Adrenal gland (tissue), 12 donors: ENCODE data around the gene RTCB. TPM values are rescaled to one million over a fixed set of nuclear protein-coding genes. Genes with fewer than 3 reads are reported as not detected.

ENCODE experiments used
- DNase-seq, 7 donors: peaks; one replicate each; pipeline ENCODE4 v3.0.0-alpha.2; 2019 to 2020
- H3K27ac ChIP-seq, 5 donors: fragments of 200-600 bp; sonication (generic) in 4 of 5; 1 replicate in 3 of 5; 2 replicates in 2 of 5; pipeline versions ENCODE4 v1.5.1 to v1.8.0; 2016 to 2020; ENCODE audit warnings: mild to moderate bottlenecking in 1 of 5
- H3K27me3 ChIP-seq: fragments of 200-600 bp; 2 replicates; pipeline ENCODE4 v1.8.0; 2021
- H3K36me3 ChIP-seq, 2 donors: fragments of 200-600 bp; replicated peaks in 1 of 2; 1 replicate in 1 of 2; 2 replicates in 1 of 2; pipeline versions ENCODE4 v1.5.1 to v1.8.0; 2018 to 2022
- H3K4me1 ChIP-seq, 2 donors: fragments of 200-600 bp; replicated peaks in 1 of 2; 1 replicate in 1 of 2; 2 replicates in 1 of 2; pipeline versions ENCODE4 v1.5.1 to v1.8.0; 2018 to 2021
- H3K4me3 ChIP-seq, 4 donors: fragments of 200-600 bp; sonication (generic) in 3 of 4; one replicate each; pipeline ENCODE4 v1.5.1; 2016 to 2018
- H3K9me3 ChIP-seq, 3 donors: fragments of 200-600 bp; sonication (generic) in 1 of 3; replicated peaks in 1 of 3; 1 replicate in 2 of 3; 2 replicates in 1 of 3; pipeline versions ENCODE4 v1.5.1 to v1.8.0; 2016 to 2021
- CTCF ChIP-seq, 6 experiments: fragments of 450-650 bp in 4 of 6; fragments of 200-600 bp in 2 of 6; sonication (generic) in 1 of 6; IDR thresholded peaks; 1 replicate in 5 of 6; 2 replicates in 1 of 6; pipeline versions ENCODE4 v1.5.1 to v1.8.0; 2016 to 2021; ENCODE audit warnings: antibody characterized with exemption in 6 of 6, mild to moderate bottlenecking in 2 of 6, moderate library complexity in 1 of 6
- POLR2A ChIP-seq, 2 donors: fragments of 450-650 bp; IDR thresholded peaks; one replicate each; pipeline ENCODE4 v1.6.1; 2017; ENCODE audit warnings: antibody characterized with exemption in 2 of 2, mild to moderate bottlenecking in 2 of 2, moderate library complexity in 1 of 2
- WGBS, 4 donors: extraction: QIAGEN DNeasy Blood & Tissue Kit in 2 of 4; methylation state at CpG; one replicate each; pipeline versions ENCODE4 v1.1.5 to v1.1.7; 2013 to 2017; 5-methylcytosine and 5-hydroxymethylcytosine counted together
- intact Hi-C, 2 donors: fragments of 100-400 bp; cut with DNase I; formaldehyde crosslinking; loops; one replicate each; pipeline versions ENCODE4 v1.14.1 to v1.15.0; 2022 to 2023
- polyA plus RNA-seq, 3 donors: library from polyadenylated mRNA; stranded (reverse); fragments of 200-250 nt in 2 of 3; fragments of 350-450 nt in 1 of 3; fragmentation: Illumina TruSeq in 1 of 3; extraction: RNeasy Lipid Tissue Mini Kit (QIAGEN cat#74804) in 1 of 3; gene quantifications; one replicate each; pipeline ENCODE4 v1.2.3, GENCODE V29; 2013 to 2014
- small RNA-seq, 2 donors: library from RNA; depleted of rRNA; stranded (forward); fragments of <200 nt; gene quantifications; one replicate each; pipeline ENCODE3, GENCODE V24; 2016
- total RNA-seq, 9 donors: library from RNA; depleted of rRNA in 4 of 9; stranded (reverse); fragments of >200 nt in 4 of 9; fragments of 120-200 nt in 1 of 9; fragmentation: NEBNext Ultra II Directional in 1 of 9; extraction: Animal tissue kit (Norgen Biotek cat#: 25700) in 1 of 9; gene quantifications; one replicate each; pipeline versions ENCODE4 v1.1.0 to v1.2.4, GENCODE V29; 2013 to 2023
- donor health status: healthy with polysubstance abuse.
- donor health status: Bipolar disorder and iron deficiency.
- donor health status: DM: yes; HTN: yes; CAD: no.
- donor health status: DM: no; HTN: no; CAD: no.
- donor health status: DM: no; HTN: no; CAD: no.
- donor health status: DM: yes; HTN: yes; CAD: no.

The RTCB gene
- total and polyA plus RNA-seq, 12 donors = 24.7 to 108 (median 64.1) TPM

GRCh38 chr22:32339190-32340012, 72.6 kb downstream of the RTCB start:
- intact Hi-C loops = no loop called here
- TF ChIP-seq CTCF (IDR thresholded peaks at IDR 0.05) = no peak
- no peak for TF ChIP-seq POLR2A (IDR thresholded peaks at IDR 0.05)
- H3K4me1 ChIP-seq = no peaks in the 10 kb centered on the region
- peak in 1 of 7 donors; percentile 25 for DNase-seq
- no peaks in the 10 kb centered on the region for H3K9me3 ChIP-seq
- no peak overlapping the region for H3K27ac ChIP-seq
- WGBS, 4 donors = 86 to 88% (median 86%) methylated on average over 18 to 23 of the region's 23 CpGs
- no peaks in the 10 kb centered on the region for H3K36me3 ChIP-seq
- H3K4me3 ChIP-seq = no peak overlapping the region
- H3K27me3 ChIP-seq = no peaks in the 10 kb centered on the region

GRCh38 chr22:32338757-32339156, 73.3 kb downstream of the RTCB start:
- no peaks in the 10 kb centered on the region for H3K9me3 ChIP-seq
- no peak overlapping the region for H3K27ac ChIP-seq
- H3K27me3 ChIP-seq = no peaks in the 10 kb centered on the region
- 81 to 87% (median 83%) methylated on average over 10 of the region's 10 CpGs for WGBS, 4 donors
- H3K4me1 ChIP-seq = no peaks in the 10 kb centered on the region
- intact Hi-C loops = no loop called here
- no peak overlapping the region for H3K4me3 ChIP-seq
- no peaks in the 10 kb centered on the region for H3K36me3 ChIP-seq
- TF ChIP-seq POLR2A (IDR thresholded peaks at IDR 0.05) (no peak), CTCF (IDR thresholded peaks at IDR 0.05) (no peak)
- DNase-seq = no peak

Small RNA genes within 50 kb of the gene (small RNA-seq; reads per million reads assigned to genes)
- gene AL021937.2 (0 reads per million in 2 donors), gene IGLVIVOR22-2 (0 reads per million in 2 donors), gene RF02171 (0 reads per million in 2 donors), gene RF02172 (0 reads per million in 2 donors)

Other genes starting within 250 kb of the RTCB start
- not detected for gene RFPL2, start 207.2 kb downstream of the RTCB start, total RNA-seq
- gene RFPL2, start 207.2 kb downstream of the RTCB start, polyA plus RNA-seq = under 1 TPM in 2 of 3 donors, not detected in 1; 0.24 TPM
- under 1 TPM in 8 of 9 donors, not detected in 1; 0.14 to 0.70 (median 0.43) TPM for gene SLC5A4, start 156.9 kb downstream of the RTCB start, total RNA-seq
- gene SLC5A4, start 156.9 kb downstream of the RTCB start, polyA plus RNA-seq = under 1 TPM; 0.07 to 0.27 (median 0.24) TPM
- not detected for gene RFPL3, start 54.4 kb downstream of the RTCB start, total RNA-seq
- gene RFPL3, start 54.4 kb downstream of the RTCB start, polyA plus RNA-seq = not detected
- not detected for gene BPIFC, start 52.2 kb upstream of the RTCB start, total RNA-seq
- not detected for gene BPIFC, start 52.2 kb upstream of the RTCB start, polyA plus RNA-seq
- 100 to 1,000 TPM in 7 of 9 donors, 10 to 100 TPM in 2; 94.6 to 183 (median 116) TPM for gene FBXO7, start 62.6 kb upstream of the RTCB start, total RNA-seq
- gene FBXO7, start 62.6 kb upstream of the RTCB start, polyA plus RNA-seq = 100 to 1,000 TPM in 1 of 3 donors, 10 to 100 TPM in 2; 52.0 to 143 (median 53.4) TPM